MCF 10A (cell line): ENCODE data around the gene KIF1A. TPM values are rescaled to one million over a fixed set of nuclear protein-coding genes. Genes with fewer than 3 reads are reported as not detected.

Experiments
- BruUV-seq: library from RNA; stranded (reverse); fragments of 400-500 nt; replicated peaks from 2 replicates; lab custom pipeline; 2021; lab: Mats Ljungman, UMichigan
- CTCF ChIA-PET: fragments of 300-600 bp; sonication (Branson Sonifier 250); formaldehyde crosslinking; extraction: SDS; loops from one replicate; lab custom pipeline; 2021; ENCODE audit warnings: antibody characterized with exemption, inconsistent platforms; lab: Yijun Ruan, JAX
- POLR2A ChIA-PET: fragments of 300-600, 350-650 bp; sonication (Branson Sonifier 250); formaldehyde crosslinking; extraction: SDS; loops from one replicate; lab custom pipeline; 2020; ENCODE audit warnings: antibody characterized with exemption, inconsistent platforms; lab: Yijun Ruan, JAX
- DNase-seq: peaks from one replicate; pipeline ENCODE4 v3.0.0-alpha.2; 2018; ENCODE audit not compliant: unreplicated experiment
- H3K27ac Mint-ChIP-seq: one replicate; pipeline ENCODE4 v1.8.0; 2022; ENCODE audit warnings: mild to moderate bottlenecking, low read depth, mixed read lengths; ENCODE audit not compliant: unreplicated experiment
- H3K27me3 Mint-ChIP-seq: one replicate; pipeline ENCODE4 v1.8.0; 2022; ENCODE audit warnings: mixed read lengths; ENCODE audit not compliant: insufficient read depth, unreplicated experiment
- H3K36me3 Mint-ChIP-seq: one replicate; pipeline ENCODE4 v1.8.0; 2022; ENCODE audit warnings: mild to moderate bottlenecking, moderate library complexity, mixed read lengths; ENCODE audit not compliant: insufficient read depth, unreplicated experiment
- H3K4me1 Mint-ChIP-seq: one replicate; pipeline ENCODE4 v1.8.0; 2022; ENCODE audit warnings: mixed read lengths; ENCODE audit not compliant: insufficient read depth, unreplicated experiment
- H3K4me3 Mint-ChIP-seq: one replicate; pipeline ENCODE4 v1.8.0; 2022; ENCODE audit warnings: mild to moderate bottlenecking, moderate library complexity, mixed read lengths; ENCODE audit not compliant: unreplicated experiment
- H3K9me3 Mint-ChIP-seq: one replicate; pipeline ENCODE4 v1.8.0; 2022; ENCODE audit warnings: mixed read lengths; ENCODE audit not compliant: unreplicated experiment
- intact Hi-C: fragments of 100-400 bp; cut with micrococcal nuclease; formaldehyde crosslinking; loops from 2 replicates; pipeline ENCODE4 v1.14.1; 2022
- total RNA-seq: library from RNA; stranded (reverse); gene quantifications from 2 replicates; pipeline ENCODE4 v1.2.3, GENCODE V29; 2022
- TF ChIP-seq, protein P1 (sequence below): fragments of 200-600 bp; IDR thresholded peaks from one replicate; pipeline ENCODE4 v1.8.0; 2022; ENCODE audit warnings: antibody characterized with exemption, mild to moderate bottlenecking; ENCODE audit not compliant: unreplicated experiment

The KIF1A gene
- total RNA-seq, 1 experiment from 2014 or later, result not detected

DNA sequence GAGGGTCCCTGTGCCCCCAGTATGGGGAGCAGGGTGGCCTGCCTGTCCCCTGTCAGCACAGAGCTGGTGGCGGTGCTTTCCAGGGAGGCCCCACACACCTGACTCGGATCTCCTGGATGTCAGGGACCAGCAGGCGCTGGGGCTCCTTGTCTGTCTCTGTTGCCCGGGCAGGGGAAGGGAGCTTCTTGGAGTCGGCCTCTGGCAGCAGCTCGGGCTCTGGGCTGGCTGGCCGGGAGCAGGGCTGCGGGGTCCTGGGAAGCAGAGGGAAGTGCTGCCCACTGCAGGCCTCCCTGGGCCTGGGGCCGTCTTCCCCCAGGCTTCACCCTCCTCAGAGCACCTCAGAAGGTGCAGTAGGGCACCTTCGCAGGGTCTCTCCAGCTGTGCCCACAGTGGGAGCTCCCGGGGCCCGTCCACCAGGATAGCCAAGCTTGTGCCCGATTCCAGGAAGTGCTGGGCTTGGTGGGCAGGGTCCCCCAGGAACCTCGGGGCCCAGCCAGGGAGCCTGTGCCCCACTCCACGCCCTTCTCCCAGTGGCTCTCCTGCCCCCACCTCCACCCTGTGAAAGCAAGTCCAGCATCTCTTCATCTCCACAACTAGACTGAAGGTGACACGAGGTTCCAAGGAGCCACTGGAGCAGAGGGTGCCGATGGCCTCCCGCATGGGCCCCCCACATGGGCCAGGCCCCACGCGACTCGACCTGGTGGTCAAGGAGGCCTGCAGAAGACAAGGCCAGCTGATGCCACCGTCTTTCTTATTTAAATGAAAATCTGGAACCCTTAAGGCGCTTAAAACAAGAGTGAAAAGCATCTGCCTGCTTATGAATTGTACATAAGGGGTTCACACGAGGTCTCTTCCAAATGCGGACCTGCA lies 100.1 kb downstream of the KIF1A start:
- intact Hi-C loops, result no loop called here
- no TSS peak for BruUV-seq
- Mint-ChIP-seq H3K27ac (no peak overlapping the region), H3K9me3 (no peaks in the 10 kb centered on the region), H3K4me3 (no peak overlapping the region), H3K27me3 (peaks cover 13% of the 10 kb centered on the region), H3K36me3 (no peaks in the 10 kb centered on the region), H3K4me1 (no peaks in the 10 kb centered on the region)
- POLR2A ChIA-PET, result no interaction called here
- no peak for DNase-seq
- CTCF ChIA-PET, result interaction anchor here (0.7 to 1.2 kb wide), 3 partner anchors 8 to 41 kb away, joined by 3 to 6 read pairs (median 3); no protein-coding TSS in a partner anchor
- TF ChIP-seq, protein P1, sequence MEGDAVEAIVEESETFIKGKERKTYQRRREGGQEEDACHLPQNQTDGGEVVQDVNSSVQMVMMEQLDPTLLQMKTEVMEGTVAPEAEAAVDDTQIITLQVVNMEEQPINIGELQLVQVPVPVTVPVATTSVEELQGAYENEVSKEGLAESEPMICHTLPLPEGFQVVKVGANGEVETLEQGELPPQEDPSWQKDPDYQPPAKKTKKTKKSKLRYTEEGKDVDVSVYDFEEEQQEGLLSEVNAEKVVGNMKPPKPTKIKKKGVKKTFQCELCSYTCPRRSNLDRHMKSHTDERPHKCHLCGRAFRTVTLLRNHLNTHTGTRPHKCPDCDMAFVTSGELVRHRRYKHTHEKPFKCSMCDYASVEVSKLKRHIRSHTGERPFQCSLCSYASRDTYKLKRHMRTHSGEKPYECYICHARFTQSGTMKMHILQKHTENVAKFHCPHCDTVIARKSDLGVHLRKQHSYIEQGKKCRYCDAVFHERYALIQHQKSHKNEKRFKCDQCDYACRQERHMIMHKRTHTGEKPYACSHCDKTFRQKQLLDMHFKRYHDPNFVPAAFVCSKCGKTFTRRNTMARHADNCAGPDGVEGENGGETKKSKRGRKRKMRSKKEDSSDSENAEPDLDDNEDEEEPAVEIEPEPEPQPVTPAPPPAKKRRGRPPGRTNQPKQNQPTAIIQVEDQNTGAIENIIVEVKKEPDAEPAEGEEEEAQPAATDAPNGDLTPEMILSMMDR, result no peak

DNA sequence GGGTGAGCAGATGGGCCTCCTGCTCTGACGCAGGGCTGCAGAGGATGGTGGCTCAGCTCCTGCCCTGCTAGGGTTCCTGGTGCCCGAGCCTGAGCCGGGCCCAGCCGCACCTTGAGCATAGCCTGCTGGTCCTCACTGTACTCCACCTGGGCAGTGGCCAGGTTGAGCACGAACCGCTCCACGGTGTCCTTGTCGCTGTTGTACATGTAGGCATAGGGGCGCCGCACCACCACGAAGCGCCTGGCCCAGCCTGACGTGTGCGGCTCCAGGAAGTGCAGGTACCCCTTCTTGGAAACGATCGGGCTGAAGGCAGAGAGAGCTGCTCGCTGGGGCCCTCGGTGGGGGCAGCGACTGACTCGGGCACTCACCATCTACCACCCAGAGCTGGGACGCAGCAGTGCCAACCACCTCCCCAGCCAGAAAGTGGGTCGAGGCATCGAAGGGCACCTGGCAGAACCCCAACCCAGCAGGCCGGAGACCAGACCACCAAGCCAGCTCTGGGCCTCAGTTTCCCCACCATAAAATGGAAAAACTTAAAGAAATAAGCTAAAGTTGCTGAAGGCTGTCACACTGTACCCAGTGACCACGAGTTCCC lies 101.0 kb downstream of the KIF1A start:
- H3K9me3 Mint-ChIP-seq, result no peaks in the 10 kb centered on the region
- H3K27ac Mint-ChIP-seq, result no peak overlapping the region
- BruUV-seq, result no TSS peak
- no peak overlapping the region for H3K4me3 Mint-ChIP-seq
- no peaks in the 10 kb centered on the region for H3K36me3 Mint-ChIP-seq
- no peaks in the 10 kb centered on the region for H3K4me1 Mint-ChIP-seq
- intact Hi-C loops, result no loop called here
- TF ChIP-seq, protein P1, result no peak
- ChIA-PET CTCF (interaction anchor here (0.6 kb wide), 1 partner anchor 118 kb away, joined by 3 read pairs; no protein-coding TSS in a partner anchor), POLR2A (no interaction called here)
- DNase-seq, result no peak
- peaks cover 13% of the 10 kb centered on the region for H3K27me3 Mint-ChIP-seq

DNA sequence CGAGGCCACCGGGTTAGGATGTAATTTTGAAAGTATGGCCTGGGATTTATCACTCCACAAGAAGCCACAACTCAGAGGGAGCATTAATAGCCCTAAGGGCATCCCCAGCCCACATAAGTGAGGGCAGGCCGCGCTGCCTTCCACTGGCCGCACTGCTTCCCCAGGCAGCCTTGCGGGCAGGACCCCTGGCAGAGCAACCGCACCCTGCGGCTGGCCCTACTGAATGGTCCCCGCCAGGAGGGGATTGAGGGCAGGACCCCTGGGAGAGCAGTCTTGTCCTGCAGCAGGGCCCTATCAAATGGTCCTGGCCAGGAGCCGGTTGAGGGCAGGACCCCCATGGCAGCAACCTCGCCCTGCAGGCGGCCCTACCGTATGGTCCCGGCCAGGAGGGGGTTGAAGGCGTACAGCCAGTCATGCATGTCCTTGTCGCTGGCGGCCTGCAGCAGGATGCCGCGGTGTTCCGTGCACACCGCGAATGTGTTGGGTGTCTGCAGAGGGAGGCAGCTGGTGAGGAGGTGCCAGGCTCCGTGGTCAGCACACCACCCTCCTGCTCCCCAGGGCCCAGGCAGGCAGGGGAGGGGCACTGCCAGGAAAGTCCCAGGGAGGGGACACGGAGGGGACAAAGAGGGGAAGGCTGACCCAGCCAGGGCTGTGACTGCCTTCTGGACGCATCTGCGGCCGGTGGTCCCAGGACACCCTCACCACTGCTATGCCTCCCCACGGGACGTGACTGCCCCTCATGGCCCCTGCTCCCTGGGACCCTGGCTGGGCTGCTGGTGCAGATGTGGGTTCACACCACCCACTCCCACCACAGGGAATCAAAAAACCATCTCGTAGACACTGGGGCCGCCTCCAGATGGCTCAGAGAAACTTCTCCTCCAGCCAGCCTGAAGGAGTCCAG lies 102.1 kb downstream of the KIF1A start:
- POLR2A ChIA-PET, result no interaction called here
- Mint-ChIP-seq H3K36me3 (no peaks in the 10 kb centered on the region), H3K9me3 (no peaks in the 10 kb centered on the region), H3K27ac (no peak overlapping the region), H3K4me1 (no peaks in the 10 kb centered on the region), H3K27me3 (peaks cover 13% of the 10 kb centered on the region), H3K4me3 (no peak overlapping the region)
- BruUV-seq, result no TSS peak
- TF ChIP-seq, protein P1, result no peak
- intact Hi-C loops, result no loop called here
- CTCF ChIA-PET, result interaction anchor here (0.6 kb wide), 1 partner anchor 120 kb away, joined by 3 read pairs; no protein-coding TSS in a partner anchor
- DNase-seq, result no peak
